PFSK-1 (cell line): ENCODE data around the gene NEDD9.

Experiments used
- FOXP2 ChIP-seq: optimal IDR thresholded peaks from 2 replicates; pipeline ENCODE3; 2011; ENCODE audit warnings: borderline replicate concordance, control low read depth, inconsistent platforms; ENCODE audit not compliant: insufficient read depth; ENCODE audit errors: extremely low read length, extremely low read depth
- TAF1 ChIP-seq: IDR thresholded peaks from 2 replicates; pipeline ENCODE4 v1.6.1; 2012; ENCODE audit warnings: low read length, control low read depth, borderline replicate concordance; ENCODE audit not compliant: insufficient read depth

GRCh38 chr6:11155589-11155988 lies 76.9 kb downstream of the NEDD9 start:
- TF ChIP-seq FOXP2 = no peak
- no peak for TF ChIP-seq TAF1
